ENCODE results near the gene TMPRSS3. TPM values are rescaled to one million over a fixed set of nuclear protein-coding genes. Genes with fewer than 3 reads are reported as not detected.

The TMPRSS3 gene
- total RNA-seq, 1 experiment from 2014 or later: 4.3 TPM

- H4K20me1 ChIP-seq (ENCODE audit: insufficient read depth): no peaks in the 10 kb centered on the region
- H3K36me3 ChIP-seq (ENCODE audit: low read depth): no peaks in the 10 kb centered on the region
- intact Hi-C loops (cut with micrococcal nuclease; ENCODE audit: unreplicated experiment): no loop called here
- TF ChIP-seq EZH2 (IDR thresholded peaks at IDR 0.05; ENCODE audit: low read depth): no peak
- TF ChIP-seq CTCF (conservative IDR thresholded peaks at IDR 0.05): no peak
- H3K27me3 ChIP-seq (ENCODE audit: insufficient read depth, low read depth): no peaks in the 10 kb centered on the region
- CTCF ChIA-PET: no interaction called here
- H3F3A ChIP-seq (ENCODE audit: insufficient read depth, low read depth): no peaks in the 10 kb centered on the region
- H3K9me2 ChIP-seq (ENCODE audit: insufficient read depth): no peaks in the 10 kb centered on the region
- peaks cover 6% of the 10 kb centered on the region; the same call in 1 of the 2 replicates for H3K4me1 ChIP-seq (replicated peaks; ENCODE audit: insufficient read depth)
- DNase-seq: no peak
- POLR2A ChIA-PET (ENCODE audit: unreplicated experiment): no interaction called here
- H3K4me2 ChIP-seq: no peak overlapping the region
- no peak overlapping the region for H3K27ac ChIP-seq
- no TSS peak for BruUV-seq (replicated peaks)
- H3K79me2 ChIP-seq (ENCODE audit: low read depth): no peaks in the 10 kb centered on the region
- no peak overlapping the region for H3K4me3 ChIP-seq
- no peaks in the 10 kb centered on the region for H3K9me3 ChIP-seq (ENCODE audit: insufficient read depth, low read depth)
- no peak overlapping the region for H2AFZ ChIP-seq
Observed at GRCh38 chr21:42432695-42433094, 36.8 kb upstream of the TMPRSS3 start.

GRCh38 chr21:42431196-42431595 lies 35.3 kb upstream of the TMPRSS3 start:
- Histone ChIP-seq H4K20me1 (ENCODE audit: insufficient read depth) (no peaks in the 10 kb centered on the region), H3K9me3 (ENCODE audit: insufficient read depth, low read depth) (no peaks in the 10 kb centered on the region), H3K27me3 (ENCODE audit: insufficient read depth, low read depth) (peaks cover 4% of the 10 kb centered on the region; the same call in 1 of the 2 replicates), H2AFZ (no peak overlapping the region), H3F3A (ENCODE audit: insufficient read depth, low read depth) (no peaks in the 10 kb centered on the region), H3K4me2 (no peak overlapping the region), H3K36me3 (ENCODE audit: low read depth) (no peaks in the 10 kb centered on the region), H3K4me3 (no peak overlapping the region), H3K79me2 (ENCODE audit: low read depth) (no peaks in the 10 kb centered on the region), H3K27ac (no peak overlapping the region), H3K9me2 (ENCODE audit: insufficient read depth) (no peaks in the 10 kb centered on the region), H3K4me1 (replicated peaks; ENCODE audit: insufficient read depth) (peaks cover 6% of the 10 kb centered on the region; the same call in 1 of the 2 replicates)
- intact Hi-C loops (cut with micrococcal nuclease; ENCODE audit: unreplicated experiment): no loop called here
- DNase-seq: no peak
- no TSS peak for BruUV-seq (replicated peaks)
- TF ChIP-seq EZH2 (IDR thresholded peaks at IDR 0.05; ENCODE audit: low read depth): no peak
- TF ChIP-seq CTCF (conservative IDR thresholded peaks at IDR 0.05): no peak
- CTCF ChIA-PET: no interaction called here
- POLR2A ChIA-PET (ENCODE audit: unreplicated experiment): no interaction called here

- H2AFZ ChIP-seq: no peak overlapping the region
- H3K27ac ChIP-seq: no peak overlapping the region
- no TSS peak for BruUV-seq (replicated peaks)
- no peak overlapping the region for H3K4me2 ChIP-seq
- peaks cover 6% of the 10 kb centered on the region; the same call in 1 of the 2 replicates for H3K27me3 ChIP-seq (ENCODE audit: insufficient read depth, low read depth)
- H3K9me2 ChIP-seq (ENCODE audit: insufficient read depth): no peaks in the 10 kb centered on the region
- no peaks in the 10 kb centered on the region for H3K9me3 ChIP-seq (ENCODE audit: insufficient read depth, low read depth)
- ChIA-PET CTCF (no interaction called here), POLR2A (ENCODE audit: unreplicated experiment) (no interaction called here)
- no peak for TF ChIP-seq CTCF (conservative IDR thresholded peaks at IDR 0.05)
- TF ChIP-seq EZH2 (IDR thresholded peaks at IDR 0.05; ENCODE audit: low read depth): no peak
- H3K4me3 ChIP-seq: no peak overlapping the region
- no peaks in the 10 kb centered on the region for H3K36me3 ChIP-seq (ENCODE audit: low read depth)
- intact Hi-C loops (cut with micrococcal nuclease; ENCODE audit: unreplicated experiment): no loop called here
- no peak for DNase-seq
- H3K4me1 ChIP-seq (replicated peaks; ENCODE audit: insufficient read depth): peaks cover 6% of the 10 kb centered on the region; the same call in 1 of the 2 replicates
- H3K79me2 ChIP-seq (ENCODE audit: low read depth): no peaks in the 10 kb centered on the region
- no peaks in the 10 kb centered on the region for H3F3A ChIP-seq (ENCODE audit: insufficient read depth, low read depth)
- H4K20me1 ChIP-seq (ENCODE audit: insufficient read depth): no peaks in the 10 kb centered on the region
Observed at GRCh38 chr21:42430521-42430920, 34.7 kb upstream of the TMPRSS3 start.

Measured in PC-9 (cell line).